CD4-positive, CD25-positive, alpha-beta regulatory T cell (primary cell): ENCODE measurements around the gene CD47. TPM values are rescaled to one million over a fixed set of nuclear protein-coding genes. Genes with fewer than 3 reads are reported as not detected.

ENCODE experiments used
- ATAC-seq, 2 donors: fragments of 150-1000 bp; cut with Tn5 transposase; one replicate each; pipeline ENCODE4 v1.10.0; 2021; ENCODE audit warnings: low read depth in 2 of 2, moderate number of reproducible peaks in 2 of 2, moderate library complexity in 1 of 2
- DNase-seq, 3 donors: peaks; one replicate each; pipeline versions ENCODE4 v3.0.0 to v3.0.0-alpha.2; 2012 to 2022; ENCODE audit warnings: mixed read lengths in 1 of 3
- H3K27ac ChIP-seq: one replicate; pipeline ENCODE4 v1.7.0; 2013; ENCODE audit warnings: mild to moderate bottlenecking, low read length; ENCODE audit not compliant: insufficient read depth, poor library complexity, severe bottlenecking
- H3K27me3 ChIP-seq: one replicate; pipeline ENCODE4 v1.7.0; 2013; ENCODE audit warnings: low read length; ENCODE audit not compliant: control insufficient read depth, insufficient read depth
- H3K36me3 ChIP-seq: one replicate; pipeline ENCODE4 v1.7.0; 2013; ENCODE audit warnings: mild to moderate bottlenecking, low read length, moderate library complexity; ENCODE audit not compliant: control insufficient read depth, insufficient read depth
- H3K4me1 ChIP-seq: 2 replicates; pipeline ENCODE4 v1.7.0; 2013; ENCODE audit warnings: mild to moderate bottlenecking, low read length; ENCODE audit not compliant: insufficient read depth, control insufficient read depth, poor library complexity, severe bottlenecking
- H3K4me3 ChIP-seq: one replicate; pipeline ENCODE4 v1.7.0; 2013; ENCODE audit warnings: low read depth, mild to moderate bottlenecking, low read length, moderate library complexity
- H3K9me3 ChIP-seq, 2 experiments: 1 replicate in 1 of 2; 2 replicates in 1 of 2; pipeline ENCODE4 v1.7.0; 2013; ENCODE audit warnings: low read length in 2 of 2, mild to moderate bottlenecking in 1 of 2, moderate library complexity in 1 of 2; ENCODE audit not compliant: control insufficient read depth in 2 of 2
- H3K27ac Mint-ChIP-seq, 3 donors: one replicate each; pipeline ENCODE4 v1.8.0; 2020 to 2022; ENCODE audit warnings: mild to moderate bottlenecking in 3 of 3, mixed read lengths in 3 of 3, moderate library complexity in 2 of 3
- H3K27me3 Mint-ChIP-seq: one replicate; pipeline ENCODE4 v1.8.0; 2022; ENCODE audit warnings: mild to moderate bottlenecking, mixed read lengths
- H3K36me3 Mint-ChIP-seq: one replicate; pipeline ENCODE4 v1.8.0; 2020; ENCODE audit warnings: mixed read lengths
- H3K4me1 Mint-ChIP-seq, 4 donors: one replicate each; pipeline ENCODE4 v1.8.0; 2020 to 2022; ENCODE audit warnings: mixed read lengths in 4 of 4, mild to moderate bottlenecking in 1 of 4
- H3K4me3 Mint-ChIP-seq, 4 donors: one replicate each; pipeline ENCODE4 v1.8.0; 2020 to 2022; ENCODE audit warnings: mild to moderate bottlenecking in 4 of 4, mixed read lengths in 4 of 4, moderate library complexity in 3 of 4
- H3K9me3 Mint-ChIP-seq, 7 donors: one replicate each; pipeline ENCODE4 v1.8.0; 2020 to 2022; ENCODE audit warnings: mixed read lengths in 7 of 7, mild to moderate bottlenecking in 3 of 7, moderate library complexity in 2 of 7
- polyA plus RNA-seq, 4 donors: library from polyadenylated mRNA; unstranded; fragments of 300-500 nt; fragmentation: Illumina TruSeq; gene quantifications; one replicate each; pipeline ENCODE4 v1.2.3, GENCODE V29; 2021
- total RNA-seq: library from RNA; stranded (reverse); gene quantifications from one replicate; pipeline ENCODE4 v1.2.3, GENCODE V29; 2022

CD47 gene
- total and polyA plus RNA-seq, 5 donors from 2014 or later = 209 to 424 (median 329) TPM

DNA sequence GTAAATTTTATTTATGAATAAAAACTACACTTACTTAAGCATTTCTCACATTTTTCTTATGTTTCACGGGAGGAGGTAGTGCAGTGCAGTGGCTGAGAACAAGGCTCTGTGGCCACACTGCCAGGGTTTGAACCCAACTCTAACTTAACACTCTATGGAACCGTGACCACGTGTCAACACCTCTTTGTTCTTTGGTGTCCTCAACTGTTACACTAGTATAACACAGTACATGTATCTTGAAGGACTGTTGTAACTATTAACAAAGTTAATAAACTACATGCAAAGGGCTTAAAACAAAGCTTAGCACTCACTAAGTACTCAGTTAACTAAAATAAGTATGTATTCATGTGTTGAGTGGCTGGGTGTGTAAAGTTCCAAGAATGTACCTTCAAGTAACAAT is 19.5 kb downstream of the CD47 start:
- Histone ChIP-seq H3K27ac (no peak overlapping the region), H3K36me3 (peaks cover 82% of the 10 kb centered on the region), H3K4me3 (peak overlapping the region; percentile 22), H3K27me3 (no peaks in the 10 kb centered on the region), H3K9me3 (no peaks in the 10 kb centered on the region), H3K4me1 (peaks cover 41% of the 10 kb centered on the region)
- Mint-ChIP-seq H3K9me3 (no peaks in the 10 kb centered on the region), H3K36me3 (peaks cover 52% of the 10 kb centered on the region), H3K4me1 (peaks cover 37 to 90% (median 71%) of the 10 kb centered on the region in 4 donors), H3K27ac (no peak overlapping the region), H3K27me3 (no peaks in the 10 kb centered on the region), H3K4me3 (no peak overlapping the region)
- DNase-seq = no peak
- no peak for ATAC-seq

DNA sequence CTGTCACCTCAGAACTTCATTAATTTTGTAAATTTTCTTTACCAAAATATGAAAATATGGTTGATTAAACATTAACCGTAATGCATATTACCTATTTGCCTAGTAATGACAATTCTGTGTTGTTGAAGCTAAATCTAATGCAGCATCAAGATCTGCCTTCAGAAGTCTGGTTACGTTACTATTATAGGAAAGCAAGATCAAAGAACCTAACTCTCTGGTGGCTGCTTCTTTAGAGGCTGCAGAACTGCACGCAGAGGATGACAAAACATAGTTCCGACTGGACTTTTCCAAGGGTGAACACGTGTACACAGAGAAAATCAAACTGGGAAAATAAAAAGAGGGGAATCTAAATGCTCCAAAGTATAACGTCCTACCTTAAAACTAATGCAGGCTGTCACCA is 20.5 kb downstream of the CD47 start:
- peak overlapping the region in 2 of 3 donors; percentile 25 to 52 for H3K27ac Mint-ChIP-seq
- no peaks in the 10 kb centered on the region for H3K27me3 Mint-ChIP-seq
- Histone ChIP-seq H3K4me3 (peak overlapping the region; percentile 33), H3K27me3 (no peaks in the 10 kb centered on the region), H3K27ac (no peak overlapping the region), H3K9me3 (no peaks in the 10 kb centered on the region), H3K4me1 (peaks cover 36% of the 10 kb centered on the region), H3K36me3 (peaks cover 75% of the 10 kb centered on the region)
- H3K4me3 Mint-ChIP-seq = peak overlapping the region in 3 of 4 donors; percentile 1 to 58 (median 8)
- DNase-seq = no peak
- no peaks in the 10 kb centered on the region for H3K9me3 Mint-ChIP-seq
- H3K4me1 Mint-ChIP-seq = peaks cover 41 to 89% (median 74%) of the 10 kb centered on the region in 4 donors
- no peak for ATAC-seq
- peaks cover 57% of the 10 kb centered on the region for H3K36me3 Mint-ChIP-seq

DNA sequence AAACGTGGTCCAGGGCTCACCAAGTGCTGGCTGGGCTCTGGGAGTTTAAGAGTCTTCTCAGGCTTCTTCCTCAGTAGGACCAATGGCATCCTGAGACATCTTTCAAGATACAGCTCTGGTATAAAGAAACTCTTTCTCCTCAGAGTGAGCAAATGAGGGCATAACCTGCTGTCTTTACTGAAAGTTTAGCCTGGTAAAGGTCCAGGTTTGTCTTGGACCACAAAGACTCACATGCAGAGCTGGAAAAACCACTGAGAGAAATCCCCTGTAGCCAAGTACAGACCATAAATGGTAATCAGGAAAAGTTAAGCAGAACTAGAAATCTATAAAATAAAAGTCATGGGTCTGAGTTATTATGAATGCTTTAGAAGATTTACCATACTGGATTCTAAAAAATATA is 23.1 kb downstream of the CD47 start:
- H3K9me3 ChIP-seq = no peaks in the 10 kb centered on the region
- peaks cover 76% of the 10 kb centered on the region for H3K36me3 ChIP-seq
- no peak overlapping the region for H3K4me3 ChIP-seq
- H3K27me3 ChIP-seq = no peaks in the 10 kb centered on the region
- peaks cover 47 to 85% (median 72%) of the 10 kb centered on the region in 4 donors for H3K4me1 Mint-ChIP-seq
- ATAC-seq (no peak), DNase-seq (no peak)
- peaks cover 28% of the 10 kb centered on the region for H3K4me1 ChIP-seq
- no peaks in the 10 kb centered on the region for H3K27me3 Mint-ChIP-seq
- H3K27ac ChIP-seq = no peak overlapping the region
- no peak overlapping the region for H3K4me3 Mint-ChIP-seq
- H3K36me3 Mint-ChIP-seq = peaks cover 51% of the 10 kb centered on the region
- peak overlapping the region in 2 of 3 donors; percentile 10 to 36 for H3K27ac Mint-ChIP-seq
- H3K9me3 Mint-ChIP-seq = no peaks in the 10 kb centered on the region

GRCh38 chr3:108065096-108065495 is 25.7 kb downstream of the CD47 start:
- peak overlapping the region in 1 of 4 donors; percentile 15 for H3K4me3 Mint-ChIP-seq
- peaks cover 49 to 84% (median 71%) of the 10 kb centered on the region in 4 donors for H3K4me1 Mint-ChIP-seq
- Histone ChIP-seq H3K4me3 (no peak overlapping the region), H3K27ac (no peak overlapping the region), H3K9me3 (no peaks in the 10 kb centered on the region), H3K27me3 (no peaks in the 10 kb centered on the region), H3K4me1 (peaks cover 17% of the 10 kb centered on the region), H3K36me3 (peaks cover 68% of the 10 kb centered on the region)
- H3K9me3 Mint-ChIP-seq = no peaks in the 10 kb centered on the region
- H3K27me3 Mint-ChIP-seq = no peaks in the 10 kb centered on the region
- DNase-seq (no peak), ATAC-seq (no peak)
- peaks cover 53% of the 10 kb centered on the region for H3K36me3 Mint-ChIP-seq
- H3K27ac Mint-ChIP-seq = peak overlapping the region in 1 of 3 donors; percentile 52

DNA sequence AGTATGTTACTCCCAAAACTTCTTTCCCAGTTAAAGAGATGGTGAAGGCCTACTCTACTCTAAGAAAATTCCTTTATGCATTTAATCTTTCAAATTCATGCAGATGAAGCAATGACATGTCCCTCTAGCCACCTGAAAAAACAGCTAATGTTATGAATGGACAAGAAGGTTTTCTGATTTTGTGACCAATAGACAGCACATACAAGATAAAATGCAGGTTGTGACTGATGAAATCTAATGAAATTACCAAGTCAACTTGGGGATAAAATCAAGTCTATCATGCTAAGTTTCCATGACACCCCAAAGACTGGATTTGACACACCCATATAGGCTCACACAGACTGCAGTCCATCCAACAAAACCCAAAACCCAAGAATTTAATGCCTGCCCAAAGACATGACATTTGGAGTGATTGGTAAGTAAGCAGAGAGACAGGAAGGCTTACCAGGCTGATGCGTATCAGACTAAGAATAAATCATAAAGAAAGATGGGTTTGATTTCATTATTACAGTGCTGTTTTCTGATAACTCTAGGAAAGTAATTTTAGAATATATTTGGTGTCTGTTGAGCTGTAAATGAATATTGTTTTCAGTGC is 26.4 kb downstream of the CD47 start:
- DNase-seq = no peak
- Mint-ChIP-seq H3K36me3 (peaks cover 56% of the 10 kb centered on the region), H3K4me1 (peaks cover 52 to 84% (median 73%) of the 10 kb centered on the region in 4 donors), H3K4me3 (peak overlapping the region in 2 of 4 donors; percentile 2 to 16), H3K9me3 (no peaks in the 10 kb centered on the region), H3K27ac (peak overlapping the region in 2 of 3 donors; percentile 34 to 35), H3K27me3 (no peaks in the 10 kb centered on the region)
- H3K9me3 ChIP-seq = no peaks in the 10 kb centered on the region
- H3K27me3 ChIP-seq = no peaks in the 10 kb centered on the region
- peak overlapping the region; percentile 12 for H3K4me3 ChIP-seq
- H3K4me1 ChIP-seq = peaks cover 13% of the 10 kb centered on the region
- ATAC-seq = no peak
- H3K27ac ChIP-seq = no peak overlapping the region
- peaks cover 67% of the 10 kb centered on the region for H3K36me3 ChIP-seq

GRCh38 chr3:108062051-108062450 is 28.8 kb downstream of the CD47 start:
- Histone ChIP-seq H3K4me1 (peaks cover 9% of the 10 kb centered on the region), H3K9me3 (no peaks in the 10 kb centered on the region), H3K4me3 (no peak overlapping the region), H3K27ac (no peak overlapping the region), H3K27me3 (no peaks in the 10 kb centered on the region), H3K36me3 (peaks cover 67% of the 10 kb centered on the region)
- Mint-ChIP-seq H3K4me1 (peaks cover 64 to 73% (median 68%) of the 10 kb centered on the region in 4 donors), H3K27me3 (no peaks in the 10 kb centered on the region), H3K27ac (no peak overlapping the region), H3K4me3 (peak overlapping the region in 1 of 4 donors; percentile 4), H3K9me3 (no peaks in the 10 kb centered on the region), H3K36me3 (peaks cover 55% of the 10 kb centered on the region)
- DNase-seq (no peak), ATAC-seq (peak in 1 of 2 donors; percentile 45)

- Mint-ChIP-seq H3K4me1 (peaks cover 63 to 72% (median 65%) of the 10 kb centered on the region in 4 donors), H3K4me3 (no peak overlapping the region), H3K27me3 (no peaks in the 10 kb centered on the region), H3K9me3 (no peaks in the 10 kb centered on the region), H3K27ac (peak overlapping the region in 2 of 3 donors; percentile 13 to 22), H3K36me3 (peaks cover 55% of the 10 kb centered on the region)
- DNase-seq = no peak
- H3K4me3 ChIP-seq = no peak overlapping the region
- H3K27ac ChIP-seq = no peak overlapping the region
- no peak for ATAC-seq
- no peaks in the 10 kb centered on the region for H3K27me3 ChIP-seq
- peaks cover 9% of the 10 kb centered on the region for H3K4me1 ChIP-seq
- H3K9me3 ChIP-seq = no peaks in the 10 kb centered on the region
- H3K36me3 ChIP-seq = peaks cover 72% of the 10 kb centered on the region
Measured at GRCh38 chr3:108060331-108060730, 30.5 kb downstream of the CD47 start.

GRCh38 chr3:108055931-108056330 is 34.9 kb downstream of the CD47 start:
- no peaks in the 10 kb centered on the region for H3K27me3 Mint-ChIP-seq
- H3K4me1 Mint-ChIP-seq = peaks cover 50 to 70% (median 57%) of the 10 kb centered on the region in 4 donors
- H3K27me3 ChIP-seq = no peaks in the 10 kb centered on the region
- H3K4me3 ChIP-seq = no peak overlapping the region
- DNase-seq (no peak), ATAC-seq (no peak)
- no peak overlapping the region for H3K27ac ChIP-seq
- H3K27ac Mint-ChIP-seq = peak overlapping the region in 1 of 3 donors; percentile 17
- H3K9me3 Mint-ChIP-seq = peaks cover 0 to 1% (median 0%) of the 10 kb centered on the region in 7 donors
- no peaks in the 10 kb centered on the region for H3K9me3 ChIP-seq
- peaks cover 95% of the 10 kb centered on the region for H3K36me3 ChIP-seq
- no peak overlapping the region for H3K4me3 Mint-ChIP-seq
- peaks cover 64% of the 10 kb centered on the region for H3K36me3 Mint-ChIP-seq
- H3K4me1 ChIP-seq = peaks cover 4% of the 10 kb centered on the region
